ENCODE measurements around the gene ACOXL.

Gene ACOXL

DNA sequence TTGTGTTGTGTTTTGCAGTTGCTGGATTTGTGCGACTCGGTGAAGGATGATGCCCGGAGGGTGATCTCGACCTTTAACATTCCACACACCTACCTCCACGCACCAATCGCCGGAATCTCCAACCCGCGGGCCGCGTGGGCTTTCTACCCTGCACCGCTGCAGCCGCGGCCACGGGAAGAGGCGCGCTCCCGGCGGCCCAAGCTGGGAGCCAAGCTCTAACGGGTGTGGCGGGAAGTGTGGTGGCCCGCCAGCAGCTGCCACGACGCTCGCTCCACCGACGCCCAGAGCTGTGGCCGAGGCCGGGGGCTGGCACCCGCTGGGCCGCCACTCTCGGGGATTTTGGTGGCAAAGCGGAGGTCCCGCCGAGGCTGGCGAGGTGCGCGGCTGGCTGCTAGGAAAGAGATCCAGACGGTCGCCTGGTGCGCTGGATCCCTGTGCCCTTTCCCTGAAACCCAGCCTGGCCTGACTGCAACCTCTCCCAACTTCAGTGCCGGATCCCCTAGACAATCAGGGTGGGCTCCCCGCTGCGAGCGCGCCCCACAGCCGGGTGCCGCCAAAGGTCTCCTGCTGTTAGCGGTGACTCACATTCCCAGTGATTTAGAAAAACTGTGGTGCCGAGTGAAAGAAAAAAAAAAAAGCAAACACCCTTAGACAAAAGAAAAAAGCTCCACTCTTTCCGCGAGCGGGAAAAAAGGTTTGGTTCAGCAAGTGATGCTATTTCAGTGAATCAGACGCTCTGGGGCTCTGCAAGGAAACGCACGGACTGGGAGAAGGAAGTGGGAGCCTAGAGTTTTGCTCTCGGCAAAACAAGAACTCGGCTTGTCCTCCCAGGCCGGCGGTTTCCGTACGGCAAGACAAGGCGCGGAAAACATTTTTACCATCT is 385.5 kb downstream of the ACOXL start:
- DNase-seq (ENCODE audit: low read depth), result peak; percentile 28

DNA sequence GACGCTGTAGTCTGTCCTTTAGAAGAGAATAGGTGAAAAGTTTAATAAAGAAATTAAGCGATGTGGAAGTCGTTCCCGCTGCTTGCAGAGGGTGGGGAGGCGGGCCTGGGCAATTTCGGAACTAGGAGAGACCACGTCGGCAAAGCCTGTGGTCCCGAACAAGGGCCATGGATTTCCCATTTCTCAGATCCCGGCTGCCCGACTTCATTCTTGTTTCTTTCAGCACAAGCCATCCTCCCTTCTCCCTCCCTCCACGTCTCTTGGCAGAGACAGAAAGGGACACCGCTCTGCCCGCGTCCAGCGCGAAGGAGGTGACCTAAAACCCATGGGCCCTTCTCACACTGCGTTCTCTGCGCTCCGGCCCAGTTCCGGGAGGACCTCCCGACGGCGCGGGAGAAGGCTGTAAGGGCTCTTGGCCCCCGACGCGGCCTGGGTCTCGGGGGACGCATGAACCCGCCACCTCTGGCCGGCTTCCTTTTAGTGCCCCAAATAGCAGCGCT is 386.2 kb downstream of the ACOXL start:
- no peak for DNase-seq (ENCODE audit: low read depth)

DNA sequence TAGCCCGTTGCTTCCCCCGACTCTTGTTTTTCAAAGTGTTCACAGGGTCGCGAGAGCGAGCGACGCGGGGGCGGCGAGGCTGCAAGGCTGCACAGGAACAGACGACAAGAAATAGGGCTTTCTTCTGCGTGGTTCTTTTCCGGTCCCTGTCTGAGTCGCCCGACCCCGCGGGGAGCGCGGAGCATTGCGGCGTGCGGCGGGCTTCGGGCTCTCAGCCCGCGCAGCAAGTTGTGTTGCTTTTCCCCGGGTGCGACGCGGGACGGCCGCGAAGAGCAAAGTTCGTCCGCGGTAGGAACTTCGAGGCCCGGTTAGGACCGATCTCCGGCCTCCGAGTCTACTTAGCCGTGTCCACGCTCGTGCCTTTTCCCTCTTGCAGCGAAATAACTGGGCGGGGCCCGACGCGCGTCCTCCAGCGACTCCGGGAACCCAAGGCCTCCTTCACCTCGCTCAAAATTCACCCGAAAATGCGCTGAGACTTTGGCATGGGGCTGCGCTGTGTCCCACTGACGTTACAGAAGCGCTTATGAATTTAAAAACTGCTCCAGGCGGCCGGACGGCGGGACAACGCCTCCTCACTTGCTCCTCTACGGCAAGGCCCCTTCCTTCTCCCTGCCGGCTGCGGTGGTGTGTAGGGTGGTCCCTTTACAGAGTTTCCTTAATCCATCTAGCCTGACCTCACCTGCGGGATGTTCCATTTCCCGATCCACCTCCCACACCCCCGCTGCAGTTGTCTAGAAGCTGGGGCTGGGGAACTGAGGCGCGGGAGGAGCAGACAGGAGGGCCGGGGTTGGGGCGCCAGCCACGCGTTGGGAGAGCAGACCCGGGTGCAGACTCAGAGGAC is 386.8 kb downstream of the ACOXL start:
- peak; percentile 39 for DNase-seq (ENCODE audit: low read depth)

DNA sequence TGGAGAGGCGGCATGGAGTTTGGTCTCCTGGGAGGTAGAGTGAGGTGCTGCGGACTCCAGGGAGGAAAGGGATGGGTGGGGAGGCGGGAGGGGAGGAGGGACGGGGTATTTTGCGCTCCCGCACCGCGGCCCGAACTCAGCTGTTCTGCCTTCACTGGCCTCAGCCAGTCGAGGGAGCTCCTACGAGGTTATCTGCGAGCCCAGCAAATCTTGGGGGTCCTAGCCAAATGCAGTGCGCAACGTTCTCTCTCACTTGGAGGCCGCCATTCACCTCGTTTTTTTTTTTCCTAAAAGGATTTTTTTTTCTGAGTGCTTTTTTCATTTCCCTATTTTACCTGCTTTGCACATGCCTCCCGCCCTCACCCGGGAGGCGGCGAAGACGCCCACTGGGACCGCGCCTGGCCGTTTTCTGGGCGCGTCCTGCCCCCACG is 387.5 kb downstream of the ACOXL start:
- DNase-seq (ENCODE audit: low read depth), result no peak

DNA sequence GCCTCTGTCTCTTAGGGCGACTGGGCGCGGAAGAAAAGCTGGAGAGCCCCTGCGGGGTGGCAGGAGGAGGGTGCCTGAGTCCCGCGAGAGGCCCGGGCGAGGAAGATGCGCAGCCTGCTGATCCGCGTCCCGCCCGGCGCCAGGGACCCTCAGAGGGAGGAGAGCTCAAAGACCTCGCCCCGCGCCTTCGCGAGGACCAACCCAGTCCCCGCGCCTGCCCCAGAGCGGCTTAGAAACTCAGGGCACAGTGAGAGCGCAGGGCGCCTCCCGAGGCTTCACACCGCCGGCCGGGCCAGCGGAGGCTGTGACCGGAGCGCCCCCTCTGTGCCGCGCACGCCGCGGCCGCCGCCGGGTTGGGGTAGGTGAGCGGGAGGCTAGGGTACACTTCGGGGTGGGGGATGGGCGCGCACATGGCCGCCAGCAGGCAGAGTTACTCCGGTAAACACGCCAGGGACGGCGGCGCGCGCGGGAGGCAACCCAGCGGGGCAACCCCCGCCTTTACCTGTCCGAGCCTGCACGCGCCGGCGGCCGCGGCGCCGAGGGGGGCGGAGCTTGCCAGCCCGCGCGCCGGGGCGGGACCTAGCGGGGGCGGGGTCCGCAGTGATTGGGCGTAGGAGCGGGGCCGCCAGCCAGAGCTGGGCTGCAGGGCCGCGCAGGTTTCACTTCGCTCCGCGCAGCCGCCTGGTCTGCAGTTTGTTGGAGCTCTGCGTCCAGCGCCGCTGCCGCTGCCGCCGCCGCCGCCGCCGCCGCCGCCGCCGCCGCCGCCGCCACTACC is 388.1 kb downstream of the ACOXL start, which contains the start of gene BCL2L11:
BCL2L11 (plus strand) TSS at position 662 of the 775 bp plus-strand sequence. CDS start 2,832 bp downstream, outside the sequence.
- DNase-seq (ENCODE audit: low read depth), result peak; percentile 96

DNA sequence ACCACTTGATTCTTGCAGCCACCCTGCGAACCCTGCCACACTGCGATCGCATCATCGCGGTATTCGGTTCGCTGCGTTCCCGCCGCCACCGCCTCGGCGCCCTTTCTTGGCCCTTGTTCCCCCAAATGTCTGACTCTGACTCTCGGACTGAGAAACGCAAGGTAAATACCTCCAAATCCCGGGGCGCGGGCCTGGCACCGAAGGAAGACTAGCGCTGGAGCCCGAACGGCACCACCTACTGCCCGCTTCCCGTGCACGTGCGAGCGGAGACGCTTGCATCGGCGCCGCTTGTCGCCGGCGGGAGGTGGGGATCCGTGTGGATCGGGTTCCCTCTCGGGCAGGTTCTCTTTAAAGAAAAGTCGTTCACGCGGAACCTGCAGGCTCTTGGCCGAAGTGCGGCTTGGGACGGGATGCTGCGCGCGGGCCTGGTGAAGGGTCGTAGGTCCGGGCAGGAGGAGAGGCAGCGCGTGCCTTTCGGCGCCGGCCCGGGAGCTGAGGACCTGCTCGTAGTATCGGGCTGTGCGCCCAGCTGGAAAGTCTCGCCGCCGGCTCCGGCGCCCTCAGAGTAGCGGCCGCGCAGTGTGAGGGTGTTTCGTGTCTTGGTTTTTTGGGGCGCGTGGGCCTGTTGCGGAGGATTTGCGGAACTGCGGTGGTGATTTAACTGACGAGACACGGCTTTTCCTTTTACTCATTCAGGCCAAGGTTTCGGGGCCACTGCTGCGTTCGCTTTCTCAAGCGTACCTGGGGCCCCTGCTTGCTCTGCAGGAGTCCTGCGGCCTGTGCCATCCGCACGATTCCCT is 388.9 kb downstream of the ACOXL start:
- peak; percentile 48 for DNase-seq (ENCODE audit: low read depth)

DNA sequence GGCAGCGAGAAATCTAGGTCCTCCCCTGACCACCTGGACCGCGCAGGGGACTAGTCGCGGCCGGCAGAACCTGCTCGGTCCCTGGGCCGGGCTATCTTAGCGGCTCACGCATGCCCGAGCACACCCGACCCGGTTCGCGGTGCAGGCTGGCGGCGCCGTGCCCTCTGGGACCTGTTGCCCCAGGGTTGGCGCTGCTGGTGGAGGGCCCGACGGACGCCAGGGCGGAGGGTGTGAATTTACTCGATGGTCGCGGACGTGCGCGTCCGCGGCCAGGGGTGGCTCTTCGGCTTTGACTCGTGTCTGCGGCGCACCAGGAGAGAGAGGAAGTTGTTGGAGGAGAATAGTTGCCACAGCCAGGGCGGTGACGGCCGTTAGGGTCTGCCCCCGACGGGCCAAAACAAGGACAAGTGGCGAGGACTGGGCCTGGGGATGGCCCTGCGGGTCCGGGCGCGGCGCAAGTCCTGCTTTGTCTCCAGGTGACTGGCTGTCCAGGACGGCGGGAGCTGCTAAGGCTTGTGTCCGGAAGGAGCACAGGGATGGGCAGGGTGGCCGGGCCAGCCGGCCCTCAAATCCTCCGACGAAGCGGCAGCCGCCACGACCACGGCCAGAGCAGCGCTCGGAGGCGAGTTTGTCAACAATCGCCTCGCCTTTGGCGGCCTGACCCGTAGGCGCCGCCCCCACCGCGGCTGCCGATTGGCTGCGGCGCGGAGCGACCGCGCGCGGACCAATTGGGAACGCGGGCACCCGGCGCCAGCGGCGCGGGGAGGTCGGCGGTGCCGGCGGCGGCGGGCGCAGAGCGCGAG is 389.7 kb downstream of the ACOXL start:
- peak; percentile 83 for DNase-seq (ENCODE audit: low read depth)

DNA sequence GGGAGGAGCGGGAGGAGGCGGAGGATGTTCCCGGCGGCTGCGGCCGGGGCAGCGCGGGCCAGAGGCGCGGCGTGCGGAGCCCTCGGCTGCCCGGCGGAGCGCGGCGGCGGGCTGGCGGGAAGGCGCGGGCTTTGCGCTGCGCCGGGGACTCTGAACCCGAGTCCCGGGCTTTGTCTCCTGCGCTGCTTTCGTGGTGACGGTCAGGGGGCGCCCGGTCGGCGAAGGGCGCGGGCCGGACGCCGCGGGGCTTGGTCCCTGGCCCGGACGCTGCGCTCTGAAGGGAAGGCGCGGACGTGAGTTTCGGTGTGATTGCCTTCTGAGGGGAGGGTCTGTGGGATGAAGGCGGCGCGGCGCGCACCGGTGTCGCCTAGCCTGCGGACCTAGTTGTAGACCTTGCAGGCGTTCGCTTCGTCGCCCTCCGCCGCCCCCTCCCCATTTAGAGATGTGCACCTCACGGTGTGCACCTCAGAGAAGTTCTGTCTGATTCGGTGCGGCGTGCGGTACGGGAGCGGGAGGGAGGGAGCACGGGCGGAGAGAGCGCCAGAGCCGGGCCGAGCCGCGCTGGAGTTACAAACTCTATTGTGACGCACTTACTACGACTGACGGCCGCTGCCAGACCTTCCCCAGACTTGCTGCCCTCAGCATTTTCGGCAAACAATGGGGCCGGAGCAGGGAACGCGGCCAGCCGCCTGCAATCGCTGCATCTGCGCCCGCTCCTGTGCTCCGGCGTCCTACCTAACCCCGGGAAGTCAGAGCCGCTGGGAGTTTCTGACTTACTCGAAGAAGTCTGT is 390.5 kb downstream of the ACOXL start:
- DNase-seq (ENCODE audit: low read depth), result peak; percentile 36

DNA sequence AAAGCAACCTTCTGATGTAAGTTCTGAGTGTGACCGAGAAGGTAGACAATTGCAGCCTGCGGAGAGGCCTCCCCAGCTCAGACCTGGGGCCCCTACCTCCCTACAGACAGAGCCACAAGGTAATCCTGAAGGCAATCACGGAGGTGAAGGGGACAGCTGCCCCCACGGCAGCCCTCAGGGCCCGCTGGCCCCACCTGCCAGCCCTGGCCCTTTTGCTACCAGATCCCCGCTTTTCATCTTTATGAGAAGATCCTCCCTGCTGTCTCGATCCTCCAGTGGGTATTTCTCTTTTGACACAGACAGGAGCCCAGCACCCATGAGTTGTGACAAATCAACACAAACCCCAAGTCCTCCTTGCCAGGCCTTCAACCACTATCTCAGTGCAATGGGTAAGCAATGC is 391.4 kb downstream of the ACOXL start:
- DNase-seq (ENCODE audit: low read depth), result no peak

DNA sequence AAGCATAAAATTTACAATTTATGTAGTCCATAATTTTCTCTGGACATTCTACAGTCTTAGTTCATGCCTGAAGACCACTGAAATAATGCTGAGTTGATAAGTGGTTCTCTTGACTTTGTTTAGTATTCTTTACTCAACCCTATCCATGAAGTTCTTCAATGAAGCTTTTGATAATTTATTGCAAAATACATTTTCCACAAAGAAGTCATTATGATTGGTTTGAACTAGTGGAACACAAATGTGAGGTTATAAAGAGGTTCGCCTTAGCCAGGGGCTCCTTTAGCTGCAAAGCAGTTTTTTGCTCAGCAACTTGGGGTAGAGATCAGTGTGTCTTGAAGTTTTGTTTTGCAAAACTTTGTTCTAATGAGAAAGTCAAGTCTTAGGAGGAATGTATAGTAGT is 394.2 kb downstream of the ACOXL start:
- DNase-seq (ENCODE audit: low read depth), result no peak

DNA sequence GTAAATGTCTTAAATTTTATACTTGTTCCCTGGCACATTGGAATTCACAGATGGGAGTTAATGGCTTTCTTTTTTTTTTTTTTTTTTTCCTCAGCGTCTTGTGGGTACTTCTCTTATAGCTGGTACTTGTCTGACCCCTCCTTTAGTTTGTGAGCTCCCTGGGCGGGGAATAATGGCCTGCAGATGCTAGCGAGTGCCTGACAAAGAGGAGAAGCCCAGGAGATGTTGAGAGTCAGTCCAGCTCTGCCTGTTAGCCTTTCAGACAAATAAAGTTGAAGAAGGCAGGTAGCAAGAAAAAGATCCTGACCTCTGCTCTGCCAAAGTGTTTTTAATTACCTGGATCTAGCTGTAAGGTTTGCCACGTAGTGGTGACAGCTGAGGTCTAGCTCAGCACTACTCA is 395.0 kb downstream of the ACOXL start:
- DNase-seq (ENCODE audit: low read depth), result no peak

DNA sequence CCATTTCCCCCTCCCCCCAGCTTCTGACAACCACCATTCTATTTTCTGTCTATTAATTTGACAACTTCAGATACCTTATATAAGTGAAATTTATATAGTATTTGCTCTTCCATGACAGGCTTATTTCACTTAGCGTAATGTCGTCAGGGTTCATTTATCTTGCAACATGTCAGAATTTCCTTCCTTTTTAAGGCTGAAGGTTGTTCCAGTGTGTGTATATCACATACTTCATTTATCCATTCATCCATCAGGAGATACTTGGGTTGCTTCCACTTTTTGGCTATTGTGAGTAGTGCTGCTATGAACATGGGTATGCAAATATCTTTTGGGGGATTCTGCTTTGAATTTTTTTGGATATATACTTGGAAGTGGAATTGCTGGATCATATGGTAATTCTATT is 395.7 kb downstream of the ACOXL start:
- no peak for DNase-seq (ENCODE audit: low read depth)

DNA sequence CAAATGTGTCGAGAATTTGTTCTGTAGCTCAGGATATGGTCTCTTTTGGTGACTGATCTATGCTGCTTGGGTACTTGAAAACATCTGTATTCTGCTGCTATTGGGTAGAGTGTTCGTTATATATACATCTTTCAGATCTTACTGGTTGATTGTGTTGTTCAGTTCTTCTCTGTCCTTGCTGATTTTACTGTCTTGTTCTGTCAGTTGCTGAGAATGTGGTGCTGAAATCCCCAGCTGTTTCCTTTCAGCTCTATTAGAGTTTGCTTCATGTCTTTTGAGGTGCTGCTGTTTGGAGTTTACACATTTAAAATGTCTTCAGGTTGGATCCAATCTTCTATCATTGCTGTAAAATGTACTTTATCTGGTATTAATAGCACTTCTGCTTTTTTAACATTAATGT is 401.2 kb downstream of the ACOXL start:
- DNase-seq (ENCODE audit: low read depth), result no peak

DNA sequence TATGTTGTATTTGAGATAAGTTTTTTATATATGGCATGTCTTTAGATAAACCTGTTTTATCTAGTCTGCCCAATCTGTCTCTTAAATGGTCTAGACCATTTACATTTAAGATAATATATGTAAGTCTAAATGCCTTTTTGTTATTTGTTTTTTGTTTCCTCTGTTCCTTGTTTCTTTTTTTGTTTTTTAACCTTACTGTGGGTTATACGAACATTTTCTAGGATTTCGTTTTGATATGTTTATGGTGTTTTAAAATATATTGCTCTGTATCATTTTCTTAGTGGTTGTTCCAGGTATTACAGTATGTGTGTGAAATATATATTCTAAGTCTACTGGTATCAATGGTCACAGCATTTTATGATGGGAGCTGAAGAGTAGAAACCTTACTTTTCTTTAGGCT is 401.7 kb downstream of the ACOXL start:
- DNase-seq (ENCODE audit: low read depth), result no peak

DNA sequence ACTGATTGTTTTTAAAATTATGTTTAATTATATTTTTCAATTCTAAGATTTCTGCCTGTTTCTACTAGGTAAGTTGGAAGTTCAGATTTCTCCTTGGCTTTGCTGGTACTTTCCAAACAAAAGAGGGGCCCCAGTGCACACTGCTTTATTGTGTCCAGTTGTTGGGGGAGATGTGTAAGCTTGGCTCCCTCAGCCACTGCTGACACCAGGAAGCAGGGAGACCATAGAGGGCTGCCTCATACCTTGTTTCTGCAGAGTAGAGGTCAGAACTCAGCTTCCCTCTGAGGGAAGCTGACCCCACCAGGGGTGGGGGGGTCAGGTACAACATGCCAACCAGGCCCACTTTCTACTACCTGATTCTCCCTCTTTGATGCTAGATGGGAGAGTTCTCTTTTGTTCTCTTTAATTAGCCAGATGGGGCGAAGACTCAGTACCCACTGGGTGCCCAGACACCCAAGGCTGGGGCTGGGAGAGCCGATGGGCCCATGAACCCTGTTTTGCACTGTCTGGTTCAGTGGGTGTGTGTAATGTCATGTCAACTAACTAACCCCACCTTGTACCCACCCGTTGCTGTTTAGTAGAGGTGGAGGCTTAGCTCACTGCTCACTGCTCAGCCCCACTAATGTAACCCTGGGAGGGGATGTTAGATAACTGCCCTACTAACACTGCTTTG is 403.0 kb downstream of the ACOXL start:
- no peak for DNase-seq (ENCODE audit: low read depth)

DNA sequence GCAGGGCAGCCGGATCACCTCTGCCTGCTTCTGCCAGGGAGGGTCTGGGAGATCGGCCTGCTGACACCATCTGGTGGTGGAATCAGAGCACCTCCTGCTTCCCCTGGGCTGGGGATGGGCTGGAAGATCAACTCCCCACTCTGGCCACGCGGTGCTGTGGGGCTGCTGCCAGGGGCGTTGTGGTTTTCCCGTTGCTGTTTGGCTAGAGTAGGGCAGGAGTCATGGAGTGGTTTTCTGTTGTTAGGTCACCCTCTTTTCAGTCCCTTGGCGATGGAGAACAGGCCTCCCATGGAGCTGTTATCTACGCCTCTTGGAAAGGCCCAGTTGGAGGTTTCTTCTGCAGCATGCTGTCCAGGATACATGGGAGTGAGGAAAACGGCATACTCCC is 403.5 kb downstream of the ACOXL start:
- no peak for DNase-seq (ENCODE audit: low read depth)

DNA sequence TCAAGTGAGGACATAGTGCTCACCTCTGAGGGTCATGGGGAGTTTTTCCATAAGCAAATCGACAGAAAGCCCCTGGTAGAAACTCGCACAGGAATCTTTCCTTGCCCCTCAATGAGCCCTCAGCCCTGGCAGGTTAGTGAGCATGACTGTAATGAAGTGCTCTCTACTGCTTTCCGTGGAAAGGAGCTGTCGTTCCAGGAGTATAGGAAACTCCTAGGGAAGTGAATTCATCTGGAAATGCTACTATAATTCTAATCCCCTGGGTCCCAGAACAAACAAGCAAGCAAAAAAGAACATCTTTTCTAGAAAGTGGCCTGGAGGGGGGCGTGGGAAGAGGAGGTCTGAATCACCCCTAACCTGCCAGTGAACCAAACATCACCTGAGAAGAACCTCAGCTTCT is 406.5 kb downstream of the ACOXL start:
- DNase-seq (ENCODE audit: low read depth), result no peak

DNA sequence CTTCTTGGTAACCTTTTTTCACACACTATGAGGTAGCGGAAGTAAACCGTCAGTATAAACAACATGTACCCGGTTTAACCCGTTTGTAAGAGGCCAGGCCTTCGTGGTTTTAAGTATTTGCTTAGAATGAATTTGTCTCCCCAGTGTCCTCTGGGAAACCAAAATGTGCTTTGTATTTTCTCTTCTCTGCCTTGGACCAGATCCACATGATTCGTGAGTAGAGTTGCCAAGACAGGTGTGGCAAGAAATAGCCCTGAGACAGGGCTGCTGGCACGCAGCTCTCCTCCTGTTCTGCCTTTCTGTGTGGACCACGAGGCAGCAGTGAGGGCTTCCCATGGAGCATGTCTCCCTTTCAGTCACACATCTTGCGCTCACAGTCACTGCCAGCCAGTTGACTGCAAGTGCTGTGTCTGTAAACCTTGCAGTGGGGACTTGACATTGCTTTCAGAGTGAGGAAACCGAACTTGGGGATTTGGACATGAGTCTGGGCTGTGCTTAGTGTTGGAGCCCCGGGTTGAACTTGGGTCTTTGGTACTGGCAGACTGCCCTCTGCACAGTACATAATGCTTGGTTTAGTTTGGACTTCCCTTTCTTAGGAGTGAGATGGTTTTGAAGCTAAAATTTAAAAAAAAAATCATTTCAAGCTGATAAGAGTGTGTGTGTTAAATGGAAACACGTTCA is 407.4 kb downstream of the ACOXL start:
- DNase-seq (ENCODE audit: low read depth), result no peak

Data from activated T-cell treated with anti-CD3 and anti-CD28 coated beads for 48 hours (primary cell).